H9 (cell line): Measurements from ENCODE around the gene RASGEF1C. TPM values are rescaled to one million over a fixed set of nuclear protein-coding genes. Genes with fewer than 3 reads are reported as not detected.

ENCODE experiments used
- DNase-seq: peaks from one replicate; pipeline ENCODE4 v3.0.0-alpha.2; 2017
- H2AFZ ChIP-seq: one replicate; pipeline ENCODE4 v1.6.1; 2013; ENCODE audit warnings: mild to moderate bottlenecking, low read length, control low read depth, moderate library complexity
- H2AK5ac ChIP-seq: 2 replicates; pipeline ENCODE4 v1.6.1; 2013; ENCODE audit warnings: low read length, control low read depth, mixed read lengths; ENCODE audit not compliant: insufficient read length
- H2BK120ac ChIP-seq: one replicate; pipeline ENCODE4 v1.6.1; 2013; ENCODE audit warnings: low read depth, mild to moderate bottlenecking, low read length, control low read depth, inconsistent platforms; ENCODE audit not compliant: poor library complexity, severe bottlenecking
- H2BK12ac ChIP-seq: 2 replicates; pipeline ENCODE4 v1.6.1; 2013; ENCODE audit warnings: low read length, control low read depth, mixed read lengths, low read depth; ENCODE audit not compliant: insufficient read length
- H2BK15ac ChIP-seq: 2 replicates; pipeline ENCODE4 v1.6.1; 2013; ENCODE audit warnings: low read depth, low read length, control low read depth
- H2BK20ac ChIP-seq: one replicate; pipeline ENCODE4 v1.6.1; 2013; ENCODE audit warnings: low read depth, mild to moderate bottlenecking, low read length, control low read depth, inconsistent platforms; ENCODE audit not compliant: poor library complexity, severe bottlenecking
- H2BK5ac ChIP-seq: 2 replicates; pipeline ENCODE4 v1.6.1; 2013; ENCODE audit warnings: low read length, control low read depth, mixed read lengths; ENCODE audit not compliant: insufficient read length
- H3K14ac ChIP-seq: 2 replicates; pipeline ENCODE4 v1.6.1; 2013; ENCODE audit warnings: low read length, control low read depth; ENCODE audit not compliant: insufficient read depth
- H3K18ac ChIP-seq: 2 replicates; pipeline ENCODE4 v1.6.1; 2013; ENCODE audit warnings: low read depth, mild to moderate bottlenecking, mixed read lengths, low read length, control low read depth; ENCODE audit not compliant: insufficient read length
- H3K23ac ChIP-seq: 2 replicates; pipeline ENCODE4 v1.6.1; 2013; ENCODE audit warnings: low read length, control low read depth, mixed read lengths, low read depth; ENCODE audit not compliant: insufficient read length
- H3K23me2 ChIP-seq: 2 replicates; pipeline ENCODE4 v1.6.1; 2013; ENCODE audit warnings: low read depth, mild to moderate bottlenecking, mixed read lengths, low read length, control low read depth; ENCODE audit not compliant: insufficient read length, poor library complexity, severe bottlenecking
- H3K27ac ChIP-seq: 2 replicates; pipeline ENCODE4 v1.5.1; 2013; ENCODE audit warnings: low read length, control low read depth, mixed read lengths, low read depth; ENCODE audit not compliant: insufficient read length
- H3K27me3 ChIP-seq: 2 replicates; pipeline ENCODE4 v1.6.1; 2013; ENCODE audit warnings: low read length, control low read depth, inconsistent platforms; ENCODE audit not compliant: insufficient read depth
- H3K4ac ChIP-seq: 2 replicates; pipeline ENCODE4 v1.6.1; 2013; ENCODE audit warnings: low read depth, mild to moderate bottlenecking, control low read depth, inconsistent platforms, low read length, moderate library complexity
- H3K4me1 ChIP-seq: 2 replicates; pipeline ENCODE4 v1.6.1; 2013; ENCODE audit warnings: low read length, control low read depth, inconsistent platforms; ENCODE audit not compliant: insufficient read depth
- H3K4me2 ChIP-seq: 2 replicates; pipeline ENCODE4 v1.6.1; 2013; ENCODE audit warnings: low read length, control low read depth, mixed read lengths; ENCODE audit not compliant: insufficient read length, insufficient read depth
- H3K56ac ChIP-seq: 2 replicates; pipeline ENCODE4 v1.6.1; 2013; ENCODE audit warnings: low read depth, mild to moderate bottlenecking, mixed read lengths, low read length, control low read depth; ENCODE audit not compliant: insufficient read length
- H3K79me1 ChIP-seq: 2 replicates; pipeline ENCODE4 v1.6.1; 2013; ENCODE audit warnings: low read depth, mild to moderate bottlenecking, moderate library complexity, low read length, control low read depth, inconsistent platforms; ENCODE audit not compliant: insufficient read depth, poor library complexity, severe bottlenecking
- H3K79me2 ChIP-seq: 2 replicates; pipeline ENCODE4 v1.6.1; 2013; ENCODE audit warnings: low read length, control low read depth, inconsistent platforms; ENCODE audit not compliant: insufficient read depth
- H3K9ac ChIP-seq: 2 replicates; pipeline ENCODE4 v1.6.1; 2013; ENCODE audit warnings: low read length, control low read depth, mixed read lengths; ENCODE audit not compliant: insufficient read length; ENCODE audit errors: extremely low read depth
- H3K9me3 ChIP-seq: one replicate; pipeline ENCODE4 v1.6.1; 2013; ENCODE audit warnings: low read depth, low read length, inconsistent platforms; ENCODE audit not compliant: control insufficient read depth
- H3T11ph ChIP-seq: one replicate; pipeline ENCODE4 v1.6.1; 2013; ENCODE audit warnings: mild to moderate bottlenecking, low read length, control low read depth, inconsistent platforms
- H4K20me1 ChIP-seq: one replicate; pipeline ENCODE4 v1.6.1; 2013; ENCODE audit not compliant: control insufficient read depth, insufficient read length, insufficient read depth
- H4K5ac ChIP-seq: 2 replicates; pipeline ENCODE4 v1.6.1; 2013; ENCODE audit warnings: low read depth, mild to moderate bottlenecking, mixed read lengths, low read length, control low read depth; ENCODE audit not compliant: insufficient read length
- H4K8ac ChIP-seq: replicated peaks from 2 replicates; pipeline ENCODE4 v1.6.1; 2013; ENCODE audit warnings: low read length, control low read depth, mixed read lengths, low read depth; ENCODE audit not compliant: insufficient read length
- H4K91ac ChIP-seq: 2 replicates; pipeline ENCODE4 v1.6.1; 2013; ENCODE audit warnings: low read depth, mild to moderate bottlenecking, moderate library complexity, mixed read lengths, low read length, control low read depth; ENCODE audit not compliant: insufficient read length
- H3K27ac Mint-ChIP-seq, 3 experiments: 2 replicates in 2 of 3; 3 replicates in 1 of 3; pipeline ENCODE4 v1.8.0; 2020 to 2021; ENCODE audit warnings: mixed read lengths in 3 of 3, mild to moderate bottlenecking in 1 of 3, moderate library complexity in 1 of 3
- H3K27me3 Mint-ChIP-seq: 2 replicates; pipeline ENCODE4 v1.8.0; 2021; ENCODE audit warnings: low read depth, mild to moderate bottlenecking, moderate library complexity, mixed read lengths
- H3K36me3 Mint-ChIP-seq, 3 experiments: 2 replicates in 2 of 3; 3 replicates in 1 of 3; pipeline ENCODE4 v1.8.0; 2020 to 2021; ENCODE audit warnings: low read depth in 3 of 3, mixed read lengths in 3 of 3; ENCODE audit not compliant: insufficient read depth in 1 of 3
- H3K4me1 Mint-ChIP-seq, 2 experiments: 2 replicates each; pipeline ENCODE4 v1.8.0; 2020; ENCODE audit warnings: mixed read lengths in 2 of 2
- H3K4me3 Mint-ChIP-seq, 2 experiments: 2 replicates in 1 of 2; 3 replicates in 1 of 2; pipeline ENCODE4 v1.8.0; 2020 to 2021; ENCODE audit warnings: mild to moderate bottlenecking in 2 of 2, mixed read lengths in 2 of 2, moderate library complexity in 1 of 2
- H3K9me3 Mint-ChIP-seq, 2 experiments: 2 replicates in 1 of 2; 3 replicates in 1 of 2; pipeline ENCODE4 v1.8.0; 2020; ENCODE audit warnings: mild to moderate bottlenecking in 2 of 2, mixed read lengths in 2 of 2, moderate library complexity in 1 of 2
- WGBS: extraction: QIAGEN DNeasy Blood & Tissue Kit; methylation state at CpG from one replicate; pipeline ENCODE4 v1.1.7; 2013; ENCODE audit warnings: missing lambda C conversion rate, low lambda C conversion rate, mixed read lengths; ENCODE audit not compliant: insufficient read length; ENCODE audit errors: extremely low coverage; 5-methylcytosine and 5-hydroxymethylcytosine counted together
- total RNA-seq: library from RNA; stranded (reverse); gene quantifications from 2 replicates; pipeline ENCODE4 v1.2.1, GENCODE V29; 2021
- TF ChIP-seq, protein P1 (sequence below): fragments of 200-600 bp; sonication (generic); conservative IDR thresholded peaks from 3 replicates; pipeline ENCODE4 v1.8.0; 2021; ENCODE audit warnings: antibody characterized with exemption, mild to moderate bottlenecking

RASGEF1C gene
- total RNA-seq, 1 experiment from 2014 or later, result 0.83 TPM

DNA sequence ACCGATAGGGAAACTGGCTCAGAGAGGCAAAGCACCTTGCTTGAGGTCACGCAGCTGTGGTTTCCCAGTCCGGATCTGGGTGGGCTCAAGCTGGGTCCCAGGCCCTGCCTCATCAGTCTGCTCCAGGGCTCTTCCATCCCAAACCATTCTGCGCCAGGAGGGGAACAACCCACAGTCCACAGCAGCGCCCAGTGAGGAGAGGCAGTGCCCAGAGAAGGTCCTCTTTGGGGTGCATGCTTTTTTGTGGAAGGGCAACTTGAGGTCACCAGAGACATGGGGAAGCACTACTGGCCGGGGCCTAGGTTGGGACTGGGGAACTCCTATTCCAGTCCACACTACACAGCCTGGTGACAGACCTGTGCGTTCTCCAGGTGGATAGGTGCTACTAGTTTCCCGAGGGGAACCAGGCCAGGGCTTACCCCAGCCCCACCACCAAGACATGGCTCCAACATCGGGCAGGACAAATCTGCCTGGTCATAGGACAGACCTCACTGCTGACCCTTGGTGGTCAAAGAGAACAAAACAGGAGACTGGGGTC lies 75.0 kb downstream of the RASGEF1C start:
- Histone ChIP-seq H3T11ph (no peak overlapping the region), H3K4me2 (no peak overlapping the region), H2BK12ac (no peak overlapping the region), H3K4me1 (no peaks in the 10 kb centered on the region), H3K79me1 (no peaks in the 10 kb centered on the region), H3K27ac (no peak overlapping the region), H2AFZ (no peak overlapping the region), H3K56ac (no peak overlapping the region), H3K79me2 (no peaks in the 10 kb centered on the region), H2BK20ac (no peak overlapping the region), H3K27me3 (no peaks in the 10 kb centered on the region), H2BK120ac (no peak overlapping the region), H4K5ac (no peak overlapping the region), H2AK5ac (no peak overlapping the region), H4K20me1 (no peaks in the 10 kb centered on the region), H3K14ac (no peak overlapping the region; the same call in 1 of the 2 replicates), H2BK5ac (no peak overlapping the region), H4K91ac (no peak overlapping the region), H3K23ac (no peak overlapping the region), H3K4ac (no peak overlapping the region), H2BK15ac (no peak overlapping the region), H3K18ac (no peak overlapping the region), H3K9me3 (no peaks in the 10 kb centered on the region), H3K9ac (no peak overlapping the region), H4K8ac (no peak overlapping the region), H3K23me2 (no peaks in the 10 kb centered on the region)
- WGBS, result no CpG with 5 or more reads among the region's 9 CpGs
- Mint-ChIP-seq H3K9me3 (no peaks in the 10 kb centered on the region), H3K4me1 (peaks cover 0 to 6% of the 10 kb centered on the region in 2 experiments; a peak in 1 of 4 replicates), H3K4me3 (no peak overlapping the region), H3K27me3 (no peaks in the 10 kb centered on the region), H3K27ac (no peak overlapping the region), H3K36me3 (no peaks in the 10 kb centered on the region)
- TF ChIP-seq, protein P1, sequence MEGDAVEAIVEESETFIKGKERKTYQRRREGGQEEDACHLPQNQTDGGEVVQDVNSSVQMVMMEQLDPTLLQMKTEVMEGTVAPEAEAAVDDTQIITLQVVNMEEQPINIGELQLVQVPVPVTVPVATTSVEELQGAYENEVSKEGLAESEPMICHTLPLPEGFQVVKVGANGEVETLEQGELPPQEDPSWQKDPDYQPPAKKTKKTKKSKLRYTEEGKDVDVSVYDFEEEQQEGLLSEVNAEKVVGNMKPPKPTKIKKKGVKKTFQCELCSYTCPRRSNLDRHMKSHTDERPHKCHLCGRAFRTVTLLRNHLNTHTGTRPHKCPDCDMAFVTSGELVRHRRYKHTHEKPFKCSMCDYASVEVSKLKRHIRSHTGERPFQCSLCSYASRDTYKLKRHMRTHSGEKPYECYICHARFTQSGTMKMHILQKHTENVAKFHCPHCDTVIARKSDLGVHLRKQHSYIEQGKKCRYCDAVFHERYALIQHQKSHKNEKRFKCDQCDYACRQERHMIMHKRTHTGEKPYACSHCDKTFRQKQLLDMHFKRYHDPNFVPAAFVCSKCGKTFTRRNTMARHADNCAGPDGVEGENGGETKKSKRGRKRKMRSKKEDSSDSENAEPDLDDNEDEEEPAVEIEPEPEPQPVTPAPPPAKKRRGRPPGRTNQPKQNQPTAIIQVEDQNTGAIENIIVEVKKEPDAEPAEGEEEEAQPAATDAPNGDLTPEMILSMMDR, result no peak
- DNase-seq, result no peak
